GM19025 (cell line): ENCODE data around the gene CKAP2.
"Not testable (repeated sequence)": the region's sequence is repeated elsewhere in the genome, so short reads cannot be mapped to it uniquely, and the experiment has no call there.

Experiments used
- ATAC-seq: cut with Tn5 transposase; IDR thresholded peaks from one replicate; pipeline ENCODE4 v1.9.1; 2021; ENCODE audit warnings: mild to moderate bottlenecking, low read depth, moderate library complexity; ENCODE audit not compliant: unreplicated experiment

Gene CKAP2

DNA sequence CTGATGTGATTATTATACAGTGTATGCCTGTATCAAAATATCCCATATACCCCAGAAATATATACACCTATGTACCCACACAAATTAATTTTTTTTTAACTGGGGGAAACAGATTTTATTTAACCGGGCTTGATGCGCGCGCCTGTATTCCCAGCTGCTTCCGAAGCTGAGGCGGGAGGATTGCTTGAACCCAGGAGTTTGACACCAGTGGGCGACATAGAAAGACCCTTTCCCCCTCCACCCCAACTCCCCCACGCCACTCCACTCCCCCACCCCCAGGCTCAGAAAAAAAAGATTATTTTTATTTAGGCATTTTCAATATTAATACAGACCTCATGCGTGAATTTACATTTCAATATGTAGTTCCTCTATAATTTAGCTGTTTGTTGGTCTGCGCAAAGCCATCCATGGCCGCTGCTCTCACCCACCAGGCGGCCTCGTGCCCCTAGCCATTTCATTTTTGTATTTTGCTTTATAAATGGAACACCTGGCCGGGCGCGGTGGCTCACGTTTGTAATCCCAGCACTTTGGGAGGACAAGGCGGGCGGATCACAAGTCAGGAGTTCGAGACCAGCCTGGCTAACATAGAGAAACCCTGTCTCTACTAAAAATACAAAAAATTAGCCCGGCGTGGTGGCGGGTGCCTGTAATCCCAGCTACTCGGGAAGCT, 4.0 kb upstream of the CKAP2 start:
- ATAC-seq, result no peak

DNA sequence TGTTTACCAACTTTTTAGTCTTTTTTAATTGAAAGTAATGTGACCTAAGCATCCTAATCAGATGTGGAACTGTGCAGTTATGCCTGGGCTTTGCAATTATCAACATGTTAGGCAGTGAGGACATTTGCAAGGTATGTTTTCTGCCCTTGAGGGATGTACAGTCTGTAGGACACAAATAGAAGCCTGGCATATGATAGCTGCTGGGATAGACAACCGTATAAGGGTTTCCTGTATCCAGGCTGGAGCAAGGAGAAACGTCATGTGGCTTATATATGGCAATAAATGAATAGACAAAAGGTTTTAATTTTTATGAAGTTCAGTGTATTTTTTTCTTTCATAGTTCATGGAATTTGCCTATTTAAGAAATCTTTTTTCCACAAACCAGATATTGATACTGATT, 2.8 kb upstream of the CKAP2 start:
- no peak for ATAC-seq

DNA sequence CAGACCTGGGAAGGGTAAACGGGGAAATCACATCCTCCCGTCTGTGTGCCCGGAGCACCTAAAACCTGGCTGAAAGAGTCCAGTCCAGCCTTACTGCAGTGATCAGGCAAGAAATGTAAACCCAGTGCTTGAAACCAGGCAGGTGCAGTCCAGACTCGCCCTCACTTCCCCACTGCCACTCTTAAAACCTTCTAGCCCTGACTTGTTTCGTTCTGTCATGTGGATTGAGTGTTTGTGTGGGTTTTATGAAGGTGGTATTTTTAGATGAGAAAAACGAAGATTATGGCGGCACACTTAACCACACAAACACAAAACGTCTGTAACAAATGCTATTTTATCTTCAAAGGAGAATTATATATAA, 839 bp upstream of the CKAP2 start:
- peak; percentile 15 for ATAC-seq

DNA sequence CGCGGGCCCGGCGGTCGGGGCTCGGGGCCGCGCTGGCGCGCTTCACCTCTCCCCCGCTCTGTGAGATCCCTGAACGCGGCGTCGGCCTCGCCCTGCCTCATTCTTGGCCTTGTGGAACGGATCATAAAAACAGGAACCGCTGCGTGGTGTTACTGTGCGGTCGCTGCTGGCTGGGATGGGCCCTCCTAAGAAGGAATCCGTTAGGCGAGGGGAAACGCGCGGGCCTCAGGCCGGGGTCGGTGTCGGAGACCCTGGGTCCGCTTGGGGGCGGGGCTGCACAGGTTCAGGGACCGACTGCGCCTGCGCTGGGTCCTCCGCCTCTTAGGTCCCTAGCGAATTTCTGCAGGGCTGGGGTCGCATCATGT, 381 bp downstream of the CKAP2 start:
- peak; percentile 13 for ATAC-seq

DNA sequence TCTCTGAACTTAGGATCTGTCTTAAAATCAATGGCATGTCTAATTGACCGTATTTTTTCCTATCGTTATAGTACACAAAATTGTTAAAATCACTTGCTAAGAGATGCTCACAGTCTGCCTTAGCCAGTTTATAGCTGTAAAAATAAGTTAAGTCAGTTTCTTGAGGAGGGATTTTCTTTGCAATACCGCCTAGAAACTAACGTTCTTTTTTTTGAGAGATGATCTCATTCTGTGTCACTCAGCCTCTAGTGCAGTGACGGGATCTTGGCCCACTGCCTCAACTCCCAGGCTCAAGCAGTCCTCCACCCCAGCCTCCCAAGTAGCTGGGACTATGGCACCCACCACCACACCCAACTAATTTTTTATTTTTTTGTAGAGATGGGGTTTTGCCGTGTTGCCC, 4.4 kb downstream of the CKAP2 start:
- no peak for ATAC-seq

DNA sequence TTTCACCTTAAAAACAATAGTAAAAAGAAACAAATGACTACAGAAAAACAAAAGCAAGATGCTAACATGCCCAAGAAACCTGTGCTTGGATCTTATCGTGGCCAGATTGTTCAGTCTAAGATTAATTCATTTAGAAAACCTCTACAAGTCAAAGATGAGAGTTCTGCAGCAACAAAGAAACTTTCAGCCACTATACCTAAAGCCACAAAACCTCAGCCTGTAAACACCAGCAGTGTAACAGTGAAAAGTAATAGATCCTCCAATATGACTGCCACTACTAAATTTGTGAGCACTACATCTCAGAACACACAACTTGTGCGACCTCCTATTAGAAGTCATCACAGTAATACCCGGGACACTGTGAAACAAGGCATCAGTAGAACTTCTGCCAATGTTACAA, 6.0 kb downstream of the CKAP2 start:
- no peak for ATAC-seq

DNA sequence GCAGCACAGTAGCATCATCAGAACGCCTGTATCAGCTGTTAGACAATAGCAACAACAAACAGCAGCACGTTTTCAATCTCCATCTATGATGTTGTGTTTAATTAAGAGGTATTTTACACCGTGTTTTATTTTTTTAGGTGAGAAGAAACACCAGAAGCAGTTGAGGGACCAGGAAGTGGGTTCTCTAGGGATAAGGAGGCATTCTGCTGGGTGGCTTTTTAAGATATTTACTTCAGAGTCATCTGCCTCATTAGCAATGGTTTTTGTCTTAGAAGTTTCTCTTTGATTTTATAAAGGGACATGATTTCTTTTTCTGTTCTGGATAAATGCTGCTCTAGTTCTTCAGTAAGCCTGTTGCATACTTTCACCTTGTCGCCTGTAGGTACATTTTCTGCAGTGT, 8.2 kb downstream of the CKAP2 start:
- ATAC-seq, result no peak

DNA sequence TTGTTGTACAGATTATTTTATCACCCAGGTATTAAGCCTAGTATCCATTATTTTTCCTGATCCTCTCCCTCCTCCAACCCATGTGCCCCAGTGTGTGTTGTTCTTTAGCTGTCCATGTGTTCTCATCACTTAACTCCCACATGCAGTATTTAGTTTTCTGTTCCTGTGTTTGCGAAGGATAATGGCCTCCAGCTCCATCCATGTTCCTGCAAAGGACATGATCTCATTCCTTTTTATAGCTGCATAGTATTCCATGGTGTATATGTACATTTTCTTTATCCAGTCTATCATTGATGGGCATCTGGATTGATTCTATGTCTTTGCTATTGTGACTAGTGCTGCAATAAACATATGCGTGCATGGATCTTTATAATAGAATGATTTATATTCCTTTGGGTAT, 13.2 kb downstream of the CKAP2 start:
- not testable (repeated sequence) for ATAC-seq

DNA sequence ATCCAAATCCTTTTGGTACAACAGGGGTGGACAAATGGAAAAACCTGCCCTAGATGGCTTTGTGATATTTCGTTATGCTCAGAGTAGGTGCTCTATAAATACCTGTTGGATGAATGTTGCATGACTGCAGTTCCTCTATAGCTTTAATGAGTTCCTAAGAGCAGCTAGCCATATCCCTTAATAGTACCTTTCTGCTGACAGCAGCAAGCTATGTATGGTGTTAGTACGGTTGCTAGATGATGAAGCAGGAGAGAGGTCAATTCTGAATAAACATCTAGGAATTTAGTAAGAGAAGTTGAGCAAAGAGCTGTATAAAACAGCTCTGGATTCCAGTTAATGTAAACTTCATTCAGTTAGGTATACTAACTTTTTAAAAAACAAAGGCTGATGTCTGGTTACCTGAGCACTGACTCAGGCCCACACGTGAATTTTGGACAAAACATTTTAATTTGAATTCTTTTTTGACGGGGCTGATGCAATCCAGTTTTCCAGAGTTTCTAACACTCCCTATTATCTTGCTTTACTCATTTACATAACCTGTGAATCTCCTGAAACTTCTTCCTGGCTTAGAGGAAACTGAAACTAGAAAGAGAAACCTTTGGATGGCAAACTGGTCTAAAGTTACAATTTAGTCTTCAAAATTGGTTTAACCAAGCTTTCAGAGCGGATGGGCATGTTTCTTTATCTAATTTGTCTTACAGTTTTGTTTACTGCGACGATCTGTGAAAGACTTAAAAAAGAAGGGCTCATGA, 25.6 kb downstream of the CKAP2 start:
- ATAC-seq, result not testable (repeated sequence)

DNA sequence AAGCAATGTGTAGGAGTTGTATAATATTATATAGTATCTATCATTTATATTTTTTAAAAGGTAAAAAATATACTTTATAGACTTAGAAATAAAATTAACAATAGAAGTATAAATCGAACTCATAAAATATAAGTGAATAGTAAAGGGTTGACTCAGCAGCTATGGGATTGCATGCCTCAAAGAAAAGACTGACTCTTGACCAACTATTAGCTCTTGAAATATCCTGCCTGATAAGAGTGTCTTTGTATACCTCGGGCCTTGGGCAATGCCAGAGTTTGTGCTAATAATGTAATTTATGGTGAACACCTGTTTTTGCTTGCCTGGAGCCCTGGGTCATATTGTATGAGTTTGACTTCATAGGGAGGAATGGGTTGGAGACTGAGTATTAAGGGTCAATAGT, 31.8 kb downstream of the CKAP2 start:
- not testable (repeated sequence) for ATAC-seq

DNA sequence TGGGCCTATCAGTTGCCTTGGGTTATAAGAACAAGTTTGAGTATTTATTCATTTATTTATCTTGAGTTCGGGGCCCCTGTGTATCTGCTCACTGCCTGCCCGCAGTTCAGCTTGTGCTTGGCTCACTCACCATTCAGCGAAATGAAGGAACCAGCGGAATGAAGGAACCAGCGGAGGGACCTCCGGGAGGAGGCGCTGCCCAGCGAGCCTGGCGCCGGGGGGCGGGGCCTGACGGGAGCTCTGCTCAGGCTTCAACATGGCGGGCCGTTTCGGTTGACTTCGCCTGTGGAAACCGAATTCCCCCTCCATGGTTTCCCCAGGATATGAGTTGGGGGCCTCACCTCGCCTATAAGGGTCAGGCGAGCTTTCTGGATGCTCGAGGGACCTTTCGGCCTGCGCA, 33.5 kb downstream of the CKAP2 start:
- ATAC-seq, result not testable (repeated sequence)

DNA sequence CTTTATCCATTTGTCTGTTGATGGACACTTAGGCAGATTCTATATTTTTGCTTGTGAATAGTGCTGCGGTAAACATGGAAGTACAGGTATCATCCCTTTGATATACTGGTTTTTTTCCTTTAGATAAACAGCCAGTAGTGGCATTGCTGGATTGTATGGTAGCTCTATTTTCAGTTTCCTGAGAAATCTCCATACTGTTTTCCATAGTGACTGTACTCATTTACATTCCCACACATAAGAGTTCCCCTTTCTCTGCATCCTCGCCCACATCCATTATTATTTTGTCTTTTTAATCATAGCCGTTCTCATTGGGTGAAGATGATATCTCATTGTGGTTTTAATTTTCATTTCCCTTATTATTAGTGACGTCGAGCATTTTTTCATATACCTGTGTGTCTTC, 35.7 kb downstream of the CKAP2 start:
- ATAC-seq, result not testable (repeated sequence)

DNA sequence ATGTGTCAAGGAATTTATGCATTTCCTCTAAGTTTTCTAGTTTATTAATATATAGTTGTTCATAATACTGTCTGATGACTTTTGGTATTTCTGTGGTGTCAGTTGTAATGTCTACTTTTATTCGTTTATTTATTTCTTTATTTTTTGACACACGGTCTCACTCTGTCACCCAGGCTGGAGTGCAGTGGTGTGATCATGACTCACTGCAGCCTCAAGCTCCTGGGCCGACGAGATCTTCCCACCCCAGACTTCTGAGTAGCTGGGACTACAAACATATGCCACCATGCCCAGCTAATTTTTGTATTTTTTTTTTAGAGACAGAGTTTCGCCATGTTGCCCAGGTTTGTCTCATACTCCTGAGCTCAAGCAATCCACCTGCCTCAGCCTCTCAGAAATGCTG, 39.0 kb downstream of the CKAP2 start:
- not testable (repeated sequence) for ATAC-seq

DNA sequence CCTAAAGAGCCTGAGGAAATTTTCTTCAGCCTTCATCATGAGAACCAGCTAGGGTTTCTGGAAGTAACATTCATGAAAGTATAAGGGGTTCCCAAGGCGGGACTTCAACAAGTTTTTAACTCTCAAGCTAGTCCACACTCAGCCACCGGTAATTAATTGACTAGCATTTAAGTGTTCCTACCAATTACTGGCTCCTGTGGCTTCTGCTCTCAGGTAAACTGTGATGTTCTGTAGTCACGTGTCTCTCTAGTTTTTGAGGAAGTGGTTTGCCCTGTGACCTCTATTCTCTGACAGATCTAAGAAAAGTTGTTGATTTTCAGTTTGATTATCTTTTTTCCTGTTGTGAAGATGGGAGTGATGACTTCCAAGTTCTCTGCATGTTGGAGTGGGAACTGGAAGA, 42.7 kb downstream of the CKAP2 start:
- peak; percentile 48 for ATAC-seq

DNA sequence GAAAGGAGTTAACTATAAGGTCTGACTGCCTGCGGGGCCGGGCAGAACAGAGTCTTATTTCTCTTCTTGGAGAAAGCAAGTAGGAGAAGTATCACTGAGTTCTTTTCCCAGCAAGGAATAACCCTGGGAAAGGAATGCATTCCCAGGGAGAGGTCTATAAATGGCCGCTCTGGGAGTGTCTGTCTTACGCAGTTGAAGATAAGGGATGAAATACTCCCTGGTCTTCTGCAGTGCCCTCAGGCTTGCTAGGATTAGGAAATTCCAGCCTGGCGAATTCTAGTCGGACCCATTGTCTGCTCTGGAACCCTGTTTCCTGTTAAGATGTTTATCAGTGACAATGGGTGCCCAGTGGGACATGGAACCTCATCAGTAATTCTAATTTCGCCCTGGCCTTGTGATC, 47.0 kb downstream of the CKAP2 start:
- ATAC-seq, result not testable (repeated sequence)

DNA sequence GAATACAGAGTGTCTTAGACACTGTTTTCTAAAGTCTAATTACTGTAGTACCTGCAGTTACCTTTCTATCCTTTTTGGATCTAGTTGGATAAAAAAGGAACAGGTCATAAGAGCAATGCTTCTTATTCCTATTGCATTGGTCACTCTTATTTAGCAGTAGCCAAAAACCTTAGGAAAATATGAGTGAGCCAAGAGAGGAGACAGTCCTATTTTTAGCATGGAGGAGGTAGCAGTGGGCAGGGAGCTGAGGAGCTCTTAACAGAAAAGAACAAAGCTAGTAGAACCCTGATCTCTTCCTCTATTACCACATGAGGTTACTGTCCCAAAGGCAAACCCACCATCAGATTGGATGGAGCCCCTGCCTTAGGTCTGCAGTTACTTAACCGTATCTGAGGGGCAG, 50.6 kb downstream of the CKAP2 start:
- ATAC-seq, result not testable (repeated sequence)

DNA sequence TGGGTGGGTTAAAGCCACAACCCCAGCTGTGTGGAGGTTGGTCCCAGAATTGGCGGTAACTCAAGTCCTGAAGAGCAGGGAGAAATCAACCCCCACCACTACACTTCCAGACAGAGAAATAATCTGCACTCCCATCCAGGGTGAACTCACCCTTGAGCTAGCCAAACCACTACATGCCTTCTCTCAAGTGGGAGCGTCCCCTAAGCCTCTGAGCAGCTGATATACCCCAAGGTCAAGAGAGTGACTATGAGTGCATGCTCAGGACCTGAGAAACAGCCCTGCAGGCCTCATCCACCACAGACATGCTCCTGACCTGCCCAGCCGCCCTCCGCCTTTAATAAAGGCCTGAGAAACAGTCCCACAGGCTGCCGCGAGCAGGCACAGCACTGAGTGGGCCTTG, 54.3 kb downstream of the CKAP2 start:
- not testable (repeated sequence) for ATAC-seq

DNA sequence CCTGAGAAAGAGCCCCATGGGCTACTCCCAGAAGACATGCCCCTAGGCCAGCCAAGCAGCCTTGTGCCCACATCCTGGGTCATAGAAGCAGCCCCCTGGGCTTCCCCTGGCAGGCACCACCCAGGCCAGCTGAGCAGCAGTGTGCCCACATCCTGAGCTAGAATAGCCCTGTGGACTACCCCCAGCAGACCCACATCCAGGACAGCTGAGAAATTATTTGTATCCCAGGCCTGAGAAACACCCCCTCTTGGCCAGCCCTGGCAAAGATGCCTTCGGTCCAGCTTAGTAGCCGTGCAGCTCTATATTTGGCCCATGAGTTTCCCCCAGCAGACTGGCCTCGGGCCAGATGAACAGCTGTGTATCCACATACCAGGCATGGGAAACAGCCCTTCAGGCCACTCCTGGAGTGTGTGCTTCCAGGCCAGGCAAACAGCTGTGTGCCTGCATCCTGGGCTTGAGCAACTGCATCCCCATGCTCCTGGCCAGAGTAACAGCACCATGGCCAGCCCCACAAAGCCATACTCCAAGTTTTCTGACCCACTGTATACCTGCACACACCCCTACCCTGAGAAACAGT, 55.0 kb downstream of the CKAP2 start:
- not testable (repeated sequence) for ATAC-seq

DNA sequence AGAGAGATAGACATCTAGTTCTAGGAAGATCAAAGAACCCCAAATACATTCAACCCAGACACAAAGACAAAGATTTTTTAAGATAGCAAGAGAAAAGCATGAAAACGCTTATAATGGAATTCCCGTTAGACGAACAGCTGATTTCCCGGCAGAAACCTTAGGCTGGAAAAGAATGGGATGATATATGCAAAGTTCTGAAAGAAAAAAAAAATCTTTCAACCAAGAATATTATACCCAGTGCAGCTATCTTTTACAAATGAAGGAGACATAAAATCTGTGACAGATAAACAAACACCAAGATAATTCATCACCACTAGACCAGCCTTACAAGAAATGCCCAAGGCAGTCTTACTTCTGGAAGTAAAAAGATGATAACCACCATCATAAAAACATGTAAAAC, 56.3 kb downstream of the CKAP2 start:
- ATAC-seq, result not testable (repeated sequence)

DNA sequence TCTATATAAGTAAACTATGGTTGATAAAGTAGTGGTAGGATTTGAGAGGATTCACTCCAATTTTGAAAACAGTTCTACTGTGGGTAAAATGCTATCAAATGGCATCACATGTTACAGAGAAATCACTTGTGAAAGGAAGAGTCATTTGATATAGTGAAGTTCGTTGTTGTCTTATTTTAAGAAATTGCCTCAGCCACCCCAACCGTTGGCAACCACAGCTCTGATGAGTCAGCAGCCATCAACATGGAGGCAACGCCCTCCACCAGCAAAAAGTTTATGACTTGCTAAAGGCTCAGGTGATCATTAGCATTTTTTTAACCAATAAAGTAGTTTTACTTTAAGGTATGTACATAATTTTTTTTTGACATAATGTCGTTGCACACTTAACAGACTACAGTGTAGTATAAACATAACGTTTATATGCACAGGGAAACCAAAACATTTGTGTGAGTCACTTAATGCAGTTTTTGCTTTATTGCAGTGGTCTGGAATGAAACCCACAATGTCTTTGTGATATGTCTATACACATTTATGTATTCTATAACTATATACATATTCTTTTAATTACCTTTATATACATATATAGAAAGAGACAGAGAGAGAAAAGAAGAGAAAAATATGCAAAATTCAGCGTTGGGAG, 58.8 kb downstream of the CKAP2 start:
- not testable (repeated sequence) for ATAC-seq

DNA sequence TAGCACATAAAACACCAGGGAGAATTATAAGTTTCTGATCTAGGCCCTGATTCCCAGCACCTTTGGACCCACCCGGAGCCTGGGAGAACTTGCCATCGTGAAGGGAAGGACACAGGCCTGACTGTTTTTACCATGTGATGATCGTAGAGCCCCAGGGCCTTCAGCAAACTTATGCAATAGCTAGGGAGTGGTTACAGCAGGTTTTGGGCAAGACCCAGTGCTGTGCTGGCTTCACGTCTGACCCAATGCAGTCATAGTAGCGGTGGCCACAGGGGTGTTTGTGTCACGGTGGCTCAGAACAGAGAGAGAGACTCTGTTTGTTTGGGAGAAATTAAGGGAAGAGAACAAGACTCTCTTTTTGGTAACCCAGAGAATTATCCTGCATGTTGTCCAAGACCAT, 68.0 kb downstream of the CKAP2 start:
- not testable (repeated sequence) for ATAC-seq
